ENCODE measurements around the gene SLC25A10. TPM values are rescaled to one million over a fixed set of nuclear protein-coding genes. Genes with fewer than 3 reads are reported as not detected.

SLC25A10 gene
- total RNA-seq, 1 experiment from 2014 or later = 117 TPM

DNA sequence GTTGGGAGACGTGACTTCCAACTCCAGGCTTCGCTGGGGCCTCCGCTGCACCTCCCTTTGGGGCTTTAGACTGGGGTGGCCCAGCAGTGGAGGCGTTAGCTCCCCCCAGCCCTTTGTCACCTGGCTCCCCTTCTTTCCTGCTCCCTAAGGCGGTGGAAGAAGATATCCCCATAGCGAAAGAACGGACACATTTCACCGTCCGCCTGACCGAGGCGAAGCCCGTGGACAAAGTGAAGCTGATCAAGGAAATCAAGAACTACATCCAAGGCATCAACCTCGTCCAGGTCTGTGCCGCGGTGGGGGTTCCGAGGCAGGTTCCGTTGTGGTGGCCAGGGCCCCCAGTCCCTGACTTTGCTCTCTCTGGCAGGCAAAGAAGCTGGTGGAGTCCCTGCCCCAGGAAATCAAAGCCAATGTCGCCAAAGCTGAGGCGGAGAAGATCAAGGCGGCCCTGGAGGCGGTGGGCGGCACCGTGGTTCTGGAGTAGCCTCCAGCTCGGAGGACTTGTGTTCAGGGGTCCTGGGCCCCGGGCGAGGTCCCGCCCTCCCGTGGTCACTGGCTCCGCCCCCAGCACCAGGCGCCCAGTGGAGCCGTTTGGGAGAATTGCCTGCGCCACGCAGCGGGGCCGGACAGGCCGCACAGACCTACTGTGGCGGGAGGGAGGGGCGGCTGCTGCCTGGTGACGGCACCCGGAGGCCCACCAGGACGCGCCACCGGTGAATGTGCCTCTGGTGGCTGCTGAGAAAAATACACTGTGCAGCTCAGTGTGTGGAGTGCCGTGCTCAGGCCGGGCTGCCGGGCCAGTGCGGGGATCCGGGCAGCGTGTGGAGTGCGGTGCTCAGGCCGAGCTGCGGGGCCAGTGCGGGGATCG lies 5.1 kb upstream of the SLC25A10 start:
- H2AFZ ChIP-seq (ENCODE audit: low read length) = no peak overlapping the region
- H3K36me3 ChIP-seq (ENCODE audit: low read depth, low read length) = peaks cover 35% of the 10 kb centered on the region
- POLR2A ChIA-PET (ENCODE audit: unreplicated experiment) = no interaction called here
- no peak overlapping the region for H3K27ac ChIP-seq (ENCODE audit: low read length)
- TF ChIP-seq CTCF (conservative IDR thresholded peaks at IDR 0.05; ENCODE audit: low read depth, low read length) (peak; percentile 17; the same call in 1 of the 2 replicates), EZH2 (IDR thresholded peaks at IDR 0.05; ENCODE audit: low read length, unreplicated experiment) (no peak), EZH2phosphoT487 (IDR thresholded peaks at IDR 0.05; ENCODE audit: borderline replicate concordance, low read length) (no peak)
- no peaks in the 10 kb centered on the region for H3K9me3 ChIP-seq (ENCODE audit: low read length)
- H3K4me1 ChIP-seq (ENCODE audit: insufficient read depth, low read length) = peaks cover 27% of the 10 kb centered on the region
- peaks cover 48% of the 10 kb centered on the region for H3K79me2 ChIP-seq (ENCODE audit: low read length)
- ATAC-seq = no peak
- H3K4me2 ChIP-seq (ENCODE audit: low read length) = no peak overlapping the region
- peaks cover 8% of the 10 kb centered on the region for H3F3A ChIP-seq (ENCODE audit: low read length, unreplicated experiment)
- no peaks in the 10 kb centered on the region for H3K9me2 ChIP-seq (replicated peaks; ENCODE audit: low read length)
- no peak for DNase-seq
- no peak overlapping the region for H3K4me3 ChIP-seq (ENCODE audit: low read length)
- 0 out of 2 replicates have a peak, but pooled peaks cover 5% of the 10 kb centered on the region for H4K20me1 ChIP-seq (ENCODE audit: low read length)
- BruUV-seq (replicated peaks) = no TSS peak
- H3K9ac ChIP-seq (ENCODE audit: low read length) = no peak overlapping the region
- no peaks in the 10 kb centered on the region for H3K27me3 ChIP-seq (ENCODE audit: low read length)
- CTCF ChIA-PET = no interaction called here
- intact Hi-C loops (cut with micrococcal nuclease) = no loop called here

GRCh38 chr17:81707725-81708646 lies 4.1 kb upstream of the SLC25A10 start:
- no peak overlapping the region for H3K4me3 ChIP-seq (ENCODE audit: low read length)
- H3K79me2 ChIP-seq (ENCODE audit: low read length) = peaks cover 46% of the 10 kb centered on the region
- no peaks in the 10 kb centered on the region for H3K27me3 ChIP-seq (ENCODE audit: low read length)
- ChIA-PET CTCF (no interaction called here), POLR2A (ENCODE audit: unreplicated experiment) (no interaction called here)
- H3F3A ChIP-seq (ENCODE audit: low read length, unreplicated experiment) = peaks cover 8% of the 10 kb centered on the region
- H3K36me3 ChIP-seq (ENCODE audit: low read depth, low read length) = peaks cover 35% of the 10 kb centered on the region
- H3K9me2 ChIP-seq (replicated peaks; ENCODE audit: low read length) = no peaks in the 10 kb centered on the region
- 0 out of 2 replicates have a peak, but pooled peaks cover 5% of the 10 kb centered on the region for H4K20me1 ChIP-seq (ENCODE audit: low read length)
- H3K9me3 ChIP-seq (ENCODE audit: low read length) = no peaks in the 10 kb centered on the region
- H3K9ac ChIP-seq (ENCODE audit: low read length) = no peak overlapping the region
- H2AFZ ChIP-seq (ENCODE audit: low read length) = no peak overlapping the region
- intact Hi-C loops (cut with micrococcal nuclease) = no loop called here
- BruUV-seq (replicated peaks) = no TSS peak
- ATAC-seq = no peak
- H3K27ac ChIP-seq (ENCODE audit: low read length) = no peak overlapping the region
- no peak overlapping the region for H3K4me2 ChIP-seq (ENCODE audit: low read length)
- H3K4me1 ChIP-seq (ENCODE audit: insufficient read depth, low read length) = peaks cover 28% of the 10 kb centered on the region
- TF ChIP-seq CTCF (conservative IDR thresholded peaks at IDR 0.05; ENCODE audit: low read depth, low read length) = no peak
- no peak for TF ChIP-seq EZH2 (IDR thresholded peaks at IDR 0.05; ENCODE audit: low read length, unreplicated experiment)
- no peak for TF ChIP-seq EZH2phosphoT487 (IDR thresholded peaks at IDR 0.05; ENCODE audit: borderline replicate concordance, low read length)
- no peak for DNase-seq

Data from PC-3 (cell line).